Measurements from ENCODE around the gene CYTH2.

The CYTH2 gene

DNA sequence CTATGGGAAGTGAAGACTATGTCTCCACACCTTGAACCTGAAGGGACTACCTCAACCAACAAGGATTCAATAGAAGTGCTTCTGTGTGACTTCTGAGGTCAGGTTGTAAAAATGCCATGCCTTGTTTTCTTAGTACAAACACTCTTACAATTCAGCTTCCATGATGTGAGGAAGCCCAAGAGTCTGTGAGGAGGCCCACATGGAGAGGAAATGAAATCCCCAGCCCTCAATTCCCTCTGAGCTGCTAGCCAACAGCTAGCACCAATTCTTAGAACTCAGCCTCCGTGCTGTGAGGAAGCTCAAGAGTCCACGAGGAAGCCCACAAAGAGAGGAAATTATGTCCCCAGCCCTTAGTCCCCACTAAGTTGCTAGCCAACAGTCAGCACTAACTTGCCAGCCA lies 55.1 kb downstream of the CYTH2 start:
- Mint-ChIP-seq H3K9me3 (peaks cover 11% of the 10 kb centered on the region), H3K36me3 (ENCODE audit: insufficient read depth) (no peaks in the 10 kb centered on the region), H3K4me3 (no peak overlapping the region), H3K27me3 (peaks cover 15% of the 10 kb centered on the region), H3K27ac (ENCODE audit: low read depth) (no peak overlapping the region), H3K4me1 (no peaks in the 10 kb centered on the region)
- DNase-seq (ENCODE audit: low spot score in 2 of 2) (no peak), ATAC-seq (replicated peaks; ENCODE audit: extremely low read depth, poor library complexity, severe bottlenecking) (no peak)

DNA sequence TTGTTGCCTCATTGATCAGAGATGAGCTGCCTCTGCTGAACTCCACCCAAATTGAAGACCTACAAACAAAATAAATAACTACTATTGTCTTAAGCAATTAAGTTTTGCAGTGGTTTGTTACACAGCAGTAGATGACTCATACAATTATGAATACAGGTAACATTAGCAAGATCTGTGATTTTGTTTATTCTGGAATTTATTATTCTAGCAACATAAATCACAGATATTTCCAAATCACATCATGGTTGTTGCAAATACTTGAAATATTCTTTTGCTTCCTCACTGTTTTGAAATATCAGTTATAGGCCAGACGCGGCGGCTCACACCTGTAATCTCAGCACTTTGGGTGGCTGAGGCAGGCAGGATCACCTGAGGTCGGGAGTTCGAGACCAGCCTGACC lies 55.6 kb downstream of the CYTH2 start:
- Mint-ChIP-seq H3K27ac (ENCODE audit: low read depth) (no peak overlapping the region), H3K4me3 (no peak overlapping the region), H3K27me3 (peaks cover 15% of the 10 kb centered on the region), H3K4me1 (no peaks in the 10 kb centered on the region), H3K9me3 (peaks cover 11% of the 10 kb centered on the region), H3K36me3 (ENCODE audit: insufficient read depth) (no peaks in the 10 kb centered on the region)
- DNase-seq (ENCODE audit: low spot score in 2 of 2), result no peak
- no peak for ATAC-seq (replicated peaks; ENCODE audit: extremely low read depth, poor library complexity, severe bottlenecking)

DNA sequence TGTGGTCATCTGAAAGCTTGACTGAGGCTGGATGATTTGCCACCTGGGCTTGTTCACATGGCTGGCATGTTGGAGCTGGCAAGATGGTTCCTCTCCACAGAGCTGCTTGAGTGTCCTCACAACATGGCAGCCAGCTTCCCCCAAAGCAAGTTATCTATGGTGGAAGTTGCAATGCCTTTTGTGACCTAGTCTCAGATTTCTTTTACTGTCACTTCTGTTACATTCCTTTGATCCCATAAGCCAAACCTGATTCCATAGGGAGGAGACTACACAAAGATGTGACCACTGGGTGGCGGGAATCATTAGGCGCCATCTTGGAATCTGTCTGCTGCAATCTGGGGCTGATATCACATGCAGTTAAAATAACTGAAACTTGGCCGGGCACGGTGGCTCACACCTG lies 60.0 kb downstream of the CYTH2 start:
- Mint-ChIP-seq H3K4me1 (no peaks in the 10 kb centered on the region), H3K9me3 (peaks cover 7% of the 10 kb centered on the region), H3K27me3 (peaks cover 39% of the 10 kb centered on the region), H3K36me3 (ENCODE audit: insufficient read depth) (no peaks in the 10 kb centered on the region), H3K27ac (ENCODE audit: low read depth) (no peak overlapping the region), H3K4me3 (no peak overlapping the region)
- ATAC-seq (replicated peaks; ENCODE audit: extremely low read depth, poor library complexity, severe bottlenecking), result no peak
- no peak for DNase-seq (ENCODE audit: low spot score in 2 of 2)

DNA sequence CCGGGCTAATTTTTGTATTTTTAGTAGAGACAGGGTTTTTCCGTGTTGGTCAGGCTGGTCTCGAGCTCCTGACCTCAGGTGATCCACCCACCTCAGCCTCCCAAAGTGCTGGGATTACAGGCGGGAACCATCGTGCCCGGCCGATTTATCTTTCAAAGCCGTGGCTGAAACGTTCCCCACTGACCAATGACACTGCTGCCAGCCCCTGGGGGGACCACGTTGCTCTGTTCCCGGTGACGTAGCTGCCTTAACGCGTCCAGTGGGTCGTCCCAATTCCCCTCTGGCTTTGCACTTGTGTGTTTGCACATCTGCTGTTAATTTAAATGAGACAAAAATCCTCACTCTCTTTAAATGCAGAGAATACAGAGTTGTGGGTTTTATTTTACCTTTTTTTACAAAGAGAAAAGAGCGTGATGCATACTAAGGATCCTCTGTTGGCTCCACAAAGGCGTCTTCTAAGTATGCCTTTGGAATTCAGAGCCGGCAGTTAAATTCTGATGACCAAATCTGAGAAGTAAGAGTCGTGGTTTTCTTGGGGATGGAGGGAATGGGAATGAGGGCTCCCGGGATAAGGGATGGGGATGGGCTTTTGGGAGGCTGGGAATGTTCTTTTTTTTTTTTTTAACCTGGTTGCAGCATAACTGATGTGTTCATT lies 61.0 kb downstream of the CYTH2 start:
- Mint-ChIP-seq H3K4me3 (no peak overlapping the region), H3K27me3 (peaks cover 30% of the 10 kb centered on the region), H3K4me1 (no peaks in the 10 kb centered on the region), H3K27ac (ENCODE audit: low read depth) (no peak overlapping the region), H3K36me3 (ENCODE audit: insufficient read depth) (no peaks in the 10 kb centered on the region), H3K9me3 (peaks cover 5% of the 10 kb centered on the region)
- no peak for ATAC-seq (replicated peaks; ENCODE audit: extremely low read depth, poor library complexity, severe bottlenecking)
- DNase-seq (ENCODE audit: low spot score in 2 of 2), result no peak

DNA sequence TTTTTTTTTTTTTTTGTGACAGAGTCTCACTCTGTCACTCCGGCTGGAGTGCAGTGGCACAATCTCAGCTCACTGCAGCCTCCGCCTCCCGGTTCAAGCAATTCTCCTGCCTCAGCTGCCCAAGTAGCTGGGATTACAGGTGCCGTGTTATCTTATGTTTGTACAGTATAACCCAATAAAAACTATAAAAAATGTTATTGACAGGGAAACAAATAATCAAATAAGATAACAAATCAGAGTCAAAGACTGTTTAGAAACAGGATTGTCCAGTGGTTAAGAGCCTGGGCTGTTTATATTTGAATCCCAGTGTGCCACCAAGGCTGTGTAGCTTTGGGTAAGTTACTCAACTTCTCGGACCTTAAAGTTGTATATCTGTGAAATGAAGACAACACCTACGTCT lies 61.6 kb downstream of the CYTH2 start:
- ATAC-seq (replicated peaks; ENCODE audit: extremely low read depth, poor library complexity, severe bottlenecking) (no peak), DNase-seq (ENCODE audit: low spot score in 2 of 2) (no peak)
- peaks cover 30% of the 10 kb centered on the region for H3K27me3 Mint-ChIP-seq
- no peaks in the 10 kb centered on the region for H3K4me1 Mint-ChIP-seq
- H3K9me3 Mint-ChIP-seq, result peaks cover 5% of the 10 kb centered on the region
- no peak overlapping the region for H3K27ac Mint-ChIP-seq (ENCODE audit: low read depth)
- H3K36me3 Mint-ChIP-seq (ENCODE audit: insufficient read depth), result no peaks in the 10 kb centered on the region
- H3K4me3 Mint-ChIP-seq, result no peak overlapping the region
